Natural killer cell (primary cell): ENCODE measurements around the gene SEC22C. TPM values are rescaled to one million over a fixed set of nuclear protein-coding genes. Genes with fewer than 3 reads are reported as not detected.

Source experiments
- ATAC-seq, 3 donors: fragments of 150-1000 bp in 2 of 3; fragments of 200-7000 bp in 1 of 3; cut with Tn5 transposase; 1 replicate in 1 of 3; 2 replicates in 2 of 3; pipeline ENCODE4 v1.10.0; 2021; ENCODE audit warnings: mild to moderate bottlenecking in 2 of 3, moderate library complexity in 2 of 3
- DNase-seq, 2 donors: peaks; one replicate each; pipeline versions ENCODE4 v3.0.0 to v3.0.0-alpha.2; 2013 to 2021; ENCODE audit warnings: mixed read lengths in 1 of 2
- H3K27ac ChIP-seq: one replicate; pipeline ENCODE4 v1.5.1; 2013; ENCODE audit warnings: mild to moderate bottlenecking, low read length
- H3K27me3 ChIP-seq: one replicate; pipeline ENCODE4 v1.6.1; 2013; ENCODE audit warnings: low read length; ENCODE audit not compliant: control insufficient read depth, insufficient read depth
- H3K36me3 ChIP-seq: one replicate; pipeline ENCODE4 v1.6.1; 2013; ENCODE audit warnings: low read length; ENCODE audit not compliant: control insufficient read depth, insufficient read depth
- H3K4me1 ChIP-seq: one replicate; pipeline ENCODE4 v1.6.1; 2013; ENCODE audit warnings: low read length; ENCODE audit not compliant: control insufficient read depth, insufficient read depth
- H3K4me3 ChIP-seq: one replicate; pipeline ENCODE4 v1.5.1; 2013; ENCODE audit warnings: low read length
- H3K9me3 ChIP-seq: one replicate; pipeline ENCODE4 v1.6.1; 2013; ENCODE audit warnings: low read length; ENCODE audit not compliant: control insufficient read depth, insufficient read depth
- H3K27ac Mint-ChIP-seq, 2 donors: one replicate each; pipeline ENCODE4 v1.8.0; 2022; ENCODE audit warnings: mild to moderate bottlenecking in 2 of 2, mixed read lengths in 2 of 2, moderate library complexity in 1 of 2
- H3K27me3 Mint-ChIP-seq, 2 donors: one replicate each; pipeline ENCODE4 v1.8.0; 2022; ENCODE audit warnings: low read depth in 2 of 2, mixed read lengths in 2 of 2
- H3K36me3 Mint-ChIP-seq: one replicate; pipeline ENCODE4 v1.8.0; 2022; ENCODE audit warnings: mixed read lengths
- H3K4me1 Mint-ChIP-seq, 2 donors: one replicate each; pipeline ENCODE4 v1.8.0; 2022; ENCODE audit warnings: mixed read lengths in 2 of 2
- H3K4me3 Mint-ChIP-seq: one replicate; pipeline ENCODE4 v1.8.0; 2022; ENCODE audit warnings: mild to moderate bottlenecking, moderate library complexity, mixed read lengths
- H3K9me3 Mint-ChIP-seq, 2 donors: one replicate each; pipeline ENCODE4 v1.8.0; 2022; ENCODE audit warnings: mixed read lengths in 2 of 2
- CTCF ChIP-seq: fragments of 200-600 bp; IDR thresholded peaks from one replicate; pipeline ENCODE4 v1.8.0; 2022; ENCODE audit warnings: antibody characterized with exemption
- WGBS: methylation state at CpG from one replicate; pipeline ENCODE4 v1.1.7; 2013; ENCODE audit warnings: missing lambda C conversion rate; ENCODE audit not compliant: insufficient coverage; 5-methylcytosine and 5-hydroxymethylcytosine counted together
- intact Hi-C: fragments of 100-400 bp; cut with micrococcal nuclease; formaldehyde crosslinking; loops from one replicate; pipeline ENCODE4 v1.14.2; 2022
- total RNA-seq, 4 donors: library from RNA; stranded (reverse); fragments of 120-200 nt in 1 of 4; gene quantifications; one replicate each; pipeline versions ENCODE4 v1.2.3 to v1.2.4, GENCODE V29; 2013 to 2022

SEC22C gene
- total RNA-seq, 3 donors from 2014 or later (not counting 1 experiment from before 2014, with no cell fraction given), result 51.3 to 60.4 (median 55.9) TPM

GRCh38 chr3:42537350-42537749 is 44.4 kb downstream of the SEC22C start:
- peaks cover 6% of the 10 kb centered on the region in 2 donors for H3K4me1 Mint-ChIP-seq
- Histone ChIP-seq H3K27ac (no peak overlapping the region), H3K36me3 (no peaks in the 10 kb centered on the region), H3K4me3 (no peak overlapping the region), H3K9me3 (no peaks in the 10 kb centered on the region), H3K27me3 (no peaks in the 10 kb centered on the region), H3K4me1 (peaks cover 7% of the 10 kb centered on the region)
- no peaks in the 10 kb centered on the region for H3K36me3 Mint-ChIP-seq
- H3K27me3 Mint-ChIP-seq, result no peaks in the 10 kb centered on the region
- H3K27ac Mint-ChIP-seq, result no peak overlapping the region
- no peaks in the 10 kb centered on the region for H3K9me3 Mint-ChIP-seq
- ATAC-seq (no peak), DNase-seq (no peak)
- no peak for TF ChIP-seq CTCF
- H3K4me3 Mint-ChIP-seq, result no peak overlapping the region
- intact Hi-C loops, result no loop called here

- no peak for ATAC-seq
- H3K9me3 Mint-ChIP-seq, result no peaks in the 10 kb centered on the region
- Histone ChIP-seq H3K27me3 (no peaks in the 10 kb centered on the region), H3K9me3 (no peaks in the 10 kb centered on the region), H3K27ac (no peak overlapping the region), H3K4me1 (peaks cover 7% of the 10 kb centered on the region), H3K36me3 (no peaks in the 10 kb centered on the region), H3K4me3 (no peak overlapping the region)
- peaks cover 6% of the 10 kb centered on the region in 2 donors for H3K4me1 Mint-ChIP-seq
- 85% methylated on average over 35 of the region's 35 CpGs for WGBS
- peak in 1 of 2 donors; percentile 69 for DNase-seq
- H3K27me3 Mint-ChIP-seq, result no peaks in the 10 kb centered on the region
- peak; percentile 22 for TF ChIP-seq CTCF
- H3K27ac Mint-ChIP-seq, result no peak overlapping the region
- no peaks in the 10 kb centered on the region for H3K36me3 Mint-ChIP-seq
- H3K4me3 Mint-ChIP-seq, result no peak overlapping the region
- intact Hi-C loops, result no loop called here
These were observed 45.6 kb downstream of the SEC22C start for GRCh38 chr3:42535981-42536784.

- Mint-ChIP-seq H3K4me3 (no peak overlapping the region), H3K27me3 (no peaks in the 10 kb centered on the region), H3K27ac (no peak overlapping the region), H3K9me3 (peaks cover 0 to 3% of the 10 kb centered on the region in 2 donors), H3K4me1 (peaks cover 0 to 20% of the 10 kb centered on the region in 2 donors), H3K36me3 (no peaks in the 10 kb centered on the region)
- intact Hi-C loops, result no loop called here
- ATAC-seq, result no peak
- Histone ChIP-seq H3K27ac (no peak overlapping the region), H3K27me3 (no peaks in the 10 kb centered on the region), H3K4me1 (peaks cover 18% of the 10 kb centered on the region), H3K9me3 (no peaks in the 10 kb centered on the region), H3K36me3 (no peaks in the 10 kb centered on the region), H3K4me3 (no peak overlapping the region)
- TF ChIP-seq CTCF, result no peak
- no peak for DNase-seq
- 86% methylated on average over 7 of the region's 7 CpGs for WGBS
These were observed 48.4 kb downstream of the SEC22C start for GRCh38 chr3:42533161-42533897.
